Inflammatory macrophage treated with lipopolysaccharide for 1 hour (primary cell): ENCODE measurements around the gene UBA6.
"Not testable (repeated sequence)": the region's sequence is repeated elsewhere in the genome, so short reads cannot be mapped to it uniquely, and the experiment has no call there.

Source experiments
- DNase-seq, 2 donors: peaks; one replicate each; pipeline ENCODE4 v3.0.0-alpha.2; 2020 to 2022

UBA6 gene

DNA sequence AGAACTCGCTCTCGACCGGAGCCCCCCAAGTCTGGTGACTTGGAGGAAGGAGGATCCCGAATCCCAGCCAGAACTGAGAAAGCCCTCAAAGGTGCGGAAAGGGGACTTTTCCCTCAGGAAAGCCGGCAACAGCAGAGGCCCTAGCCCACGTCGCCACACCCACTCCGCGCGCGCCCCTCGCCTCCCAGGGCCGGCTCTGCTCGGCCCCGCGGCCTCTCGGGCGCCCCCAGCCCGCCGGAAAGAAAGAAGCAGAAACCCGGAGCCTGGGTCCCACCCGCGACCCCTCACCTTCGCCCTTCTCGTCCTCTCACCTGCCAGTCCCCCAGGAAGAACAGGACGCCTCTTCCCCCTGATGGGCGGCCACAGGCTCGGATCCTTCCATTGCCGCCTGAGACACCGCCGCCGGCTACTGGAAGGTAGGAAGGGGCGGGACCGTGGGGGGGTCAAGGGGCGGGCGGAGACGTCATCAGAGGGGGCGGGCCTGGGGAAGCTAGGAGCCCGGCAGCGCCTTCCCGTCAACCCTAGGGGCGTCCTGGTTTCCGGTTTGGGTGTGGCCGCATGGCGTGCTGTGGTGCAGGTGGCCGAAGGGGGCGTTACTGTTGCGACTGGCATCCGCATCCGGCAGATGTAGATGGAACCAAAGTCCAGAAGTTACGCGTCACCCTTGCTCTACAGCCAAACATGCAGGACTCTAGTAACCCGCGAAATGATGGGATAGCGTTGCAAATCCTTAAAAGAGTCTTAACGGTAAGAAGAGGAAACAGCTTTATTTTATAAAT is at the start of gene UBA6:
Gene UBA6 (minus strand): TSS at position 418 of the 779 bp plus-strand sequence. CDS start 36 bp downstream, at position 382.
- peak; percentile 96 for DNase-seq

DNA sequence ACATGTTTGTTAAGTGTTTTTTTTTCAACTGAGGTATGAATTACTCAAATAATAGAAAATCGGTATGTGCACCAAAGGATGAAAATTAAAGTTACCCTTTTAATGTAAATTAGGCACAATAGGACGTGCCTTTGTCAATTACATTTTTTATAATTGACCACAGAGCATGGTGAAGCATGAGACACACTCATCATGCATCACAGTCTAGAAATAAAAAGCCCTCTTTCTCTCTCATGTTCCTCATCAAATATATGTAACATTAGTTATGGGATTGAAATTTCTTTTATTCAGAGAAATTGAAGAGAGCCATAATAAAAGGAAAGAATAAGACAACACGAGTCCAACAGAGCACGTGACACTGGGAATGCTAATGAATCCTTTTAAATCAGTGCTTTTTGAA is 49.7 kb upstream of the UBA6 start:
- no peak for DNase-seq

DNA sequence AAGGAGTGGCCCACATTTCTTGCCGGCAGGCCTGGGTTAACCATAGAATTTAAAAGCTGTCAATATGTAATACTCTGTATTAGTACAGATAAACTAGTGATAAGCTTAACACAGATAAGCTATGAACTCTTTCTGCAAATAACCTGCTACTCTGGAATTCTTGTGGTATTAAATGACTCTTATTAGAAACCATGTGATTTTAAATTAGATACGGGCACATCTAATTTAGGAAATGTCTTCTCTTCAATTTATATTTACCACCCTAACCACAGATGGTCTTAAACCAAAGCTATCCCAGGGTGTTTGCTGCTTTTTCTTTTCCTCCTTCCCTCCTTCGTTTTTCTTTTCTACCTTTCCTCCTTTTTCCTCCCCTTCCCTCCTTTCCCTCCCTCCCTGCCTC is 48.3 kb upstream of the UBA6 start:
- DNase-seq, result no peak

DNA sequence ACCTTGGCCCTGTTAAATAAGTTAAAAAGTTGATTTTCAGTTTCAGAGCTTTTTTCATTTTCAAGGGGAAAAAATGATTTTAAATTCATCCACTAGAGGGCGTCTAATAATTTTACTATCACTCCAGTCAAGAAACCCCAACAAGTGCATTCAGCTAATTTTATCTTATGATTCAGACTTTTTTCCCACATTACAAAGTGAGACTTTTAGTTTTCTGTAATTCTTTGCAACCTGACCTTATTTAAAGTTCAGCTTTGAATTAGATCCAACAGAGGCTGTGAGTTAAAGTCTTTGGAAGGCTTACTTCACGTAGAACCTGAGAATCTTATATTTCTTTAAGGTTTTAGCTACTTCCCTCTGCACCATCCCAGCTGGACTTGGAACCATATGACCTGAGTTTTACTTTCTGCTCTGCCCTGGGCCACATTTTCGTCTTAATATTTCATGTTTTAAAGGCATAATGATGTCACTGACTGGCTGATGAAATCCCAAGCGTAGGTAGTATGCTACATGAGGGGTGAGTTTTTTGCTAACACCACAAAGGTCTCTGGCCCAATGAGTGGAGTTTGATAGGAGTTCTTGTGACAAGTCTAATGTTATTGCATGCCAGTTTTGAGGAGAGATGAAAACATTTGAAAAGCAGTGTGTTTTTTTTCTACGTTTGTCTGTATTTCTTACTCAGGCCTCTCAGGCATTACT is 46.0 kb upstream of the UBA6 start:
- DNase-seq, result peak; percentile 39 to 83

DNA sequence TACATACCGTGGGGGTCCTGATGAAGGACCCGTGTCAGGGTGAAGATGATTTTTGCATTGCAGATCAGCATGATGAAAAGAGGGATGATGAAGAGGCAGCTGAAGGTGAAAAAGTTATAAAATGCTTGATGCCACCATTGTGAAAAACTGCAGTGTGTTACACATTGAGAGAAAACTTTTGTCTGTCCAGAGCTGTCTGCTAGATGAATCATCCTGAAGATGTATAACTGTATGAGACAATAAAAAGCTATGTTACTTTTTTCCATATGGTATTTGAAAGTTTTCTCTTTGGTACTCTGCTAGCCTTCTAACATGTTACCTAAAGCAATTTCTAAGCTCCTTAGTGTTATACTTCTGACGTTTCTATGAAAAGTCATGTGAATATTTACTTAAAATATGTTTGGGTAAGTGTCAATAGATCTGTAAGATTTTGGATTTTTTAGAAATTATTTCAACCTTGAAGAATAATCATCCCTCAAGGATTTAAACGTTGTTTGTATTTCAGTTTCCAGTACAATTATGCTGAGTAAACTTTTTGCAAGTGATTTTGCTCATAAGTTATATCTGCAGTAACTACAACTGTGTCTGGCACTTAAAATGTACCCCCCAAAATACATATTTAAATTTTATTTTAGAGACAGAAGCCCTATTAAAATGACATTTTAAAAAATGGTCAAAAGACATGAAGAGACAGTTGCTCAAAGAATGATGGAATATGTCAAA is 43.8 kb upstream of the UBA6 start:
- no peak for DNase-seq

DNA sequence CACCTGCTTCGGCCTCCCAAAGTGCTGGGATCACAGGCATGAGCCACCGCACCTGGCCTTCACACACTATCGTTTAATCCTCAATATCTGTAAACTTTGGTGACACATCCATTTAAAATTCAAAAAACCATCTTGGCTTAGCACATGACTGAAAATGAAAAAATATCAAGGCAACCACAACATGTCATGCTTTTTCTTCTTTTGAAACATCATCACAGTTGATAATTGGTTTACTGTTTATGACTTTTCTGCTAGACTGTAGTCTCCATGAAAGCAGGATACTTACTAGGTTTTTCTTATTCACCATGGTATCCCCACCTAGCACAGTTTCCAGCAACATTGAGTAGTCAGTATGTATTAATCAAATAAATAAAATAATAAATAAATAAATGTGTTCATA is 42.2 kb upstream of the UBA6 start:
- DNase-seq, result no peak

DNA sequence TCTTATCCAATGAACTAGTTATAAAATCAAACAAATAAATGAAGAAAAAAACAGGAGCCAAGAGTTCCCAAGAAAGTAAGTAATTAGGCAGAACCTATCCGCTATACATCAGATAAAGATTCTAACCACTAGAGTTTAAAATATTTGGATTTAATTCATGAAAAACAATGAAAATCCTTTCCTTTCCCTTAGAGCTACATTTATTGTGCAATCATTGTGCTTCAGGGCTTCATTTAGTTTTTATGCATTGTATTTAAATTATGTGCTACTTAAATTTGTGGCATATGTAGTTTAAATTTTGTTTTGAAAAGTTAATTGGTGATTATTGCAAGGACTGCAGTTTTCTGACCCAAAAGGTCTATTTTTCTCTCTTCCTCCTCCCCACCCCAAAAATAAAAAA is 35.3 kb upstream of the UBA6 start:
- DNase-seq, result no peak

DNA sequence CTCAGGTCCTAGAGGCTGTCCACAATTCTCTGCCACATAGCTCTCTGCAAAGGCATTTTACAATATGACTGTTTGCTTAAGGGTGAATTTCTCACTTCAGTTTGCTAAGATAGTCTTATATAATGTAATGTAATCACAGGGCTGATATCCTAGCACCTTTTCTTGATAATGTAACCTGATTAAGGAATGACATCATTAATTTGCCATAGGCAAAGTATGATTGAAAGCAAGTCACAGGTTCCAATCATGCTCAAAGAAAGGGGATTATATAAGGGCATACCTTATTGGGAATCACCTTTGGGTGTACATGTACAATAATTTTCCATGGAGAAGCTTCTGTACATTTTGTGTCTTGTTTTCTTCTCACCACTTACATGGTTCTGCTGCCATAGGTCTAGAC is 34.4 kb upstream of the UBA6 start:
- DNase-seq, result no peak

- DNase-seq, result not testable (repeated sequence)
Measured at GRCh38 chr4:67730511-67730910, 29.6 kb upstream of the UBA6 start.

- DNase-seq, result peak; percentile 27 to 50
Measured at GRCh38 chr4:67727124-67727850, 26.3 kb upstream of the UBA6 start.

DNA sequence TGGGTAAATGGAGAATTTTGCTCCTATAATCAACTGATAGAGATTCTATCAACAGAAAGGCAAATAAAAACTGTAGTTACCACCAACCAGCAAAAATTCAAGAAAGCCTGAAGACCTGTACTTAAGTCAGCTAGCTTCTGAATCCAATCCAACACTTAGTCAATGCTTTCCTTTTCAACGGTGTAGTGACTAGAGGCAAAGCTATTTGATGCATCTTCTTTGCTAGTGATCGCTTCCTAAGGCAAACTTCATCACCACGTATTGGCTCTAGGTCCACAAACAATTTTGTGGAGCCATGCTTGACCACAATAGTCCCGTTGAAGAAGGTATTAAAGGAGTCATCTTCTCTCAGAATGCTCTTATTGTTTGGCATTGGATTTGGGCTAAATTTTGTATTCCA is 25.0 kb upstream of the UBA6 start:
- DNase-seq, result no peak

- no peak for DNase-seq
Measured at GRCh38 chr4:67725132-67725531, 24.2 kb upstream of the UBA6 start.

DNA sequence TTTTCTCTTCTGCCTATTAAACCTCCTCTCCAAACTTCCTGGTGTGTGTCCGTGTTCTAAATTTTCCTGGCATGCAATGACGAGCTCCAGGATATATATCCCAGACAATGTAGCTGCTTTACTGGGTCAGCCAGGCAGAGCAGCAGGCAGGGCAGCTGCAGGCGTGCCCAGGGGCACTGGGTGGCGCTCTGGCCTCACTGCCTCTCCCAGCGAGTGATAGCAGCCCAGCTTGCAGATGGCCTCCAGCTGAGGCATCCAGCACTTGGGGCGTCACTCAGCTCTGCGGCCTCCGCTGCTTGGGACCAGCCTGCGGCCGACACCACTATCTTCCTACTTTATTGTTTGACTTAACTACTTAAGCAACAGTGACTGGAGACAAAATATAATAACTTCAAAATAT is 23.0 kb upstream of the UBA6 start:
- no peak for DNase-seq

- no peak for DNase-seq
Measured at GRCh38 chr4:67723341-67723740, 22.4 kb upstream of the UBA6 start.

- no peak for DNase-seq
Measured at GRCh38 chr4:67721770-67722597, 21.0 kb upstream of the UBA6 start.

GRCh38 chr4:67721315-67721769 is 20.4 kb upstream of the UBA6 start:
- no peak for DNase-seq

DNA sequence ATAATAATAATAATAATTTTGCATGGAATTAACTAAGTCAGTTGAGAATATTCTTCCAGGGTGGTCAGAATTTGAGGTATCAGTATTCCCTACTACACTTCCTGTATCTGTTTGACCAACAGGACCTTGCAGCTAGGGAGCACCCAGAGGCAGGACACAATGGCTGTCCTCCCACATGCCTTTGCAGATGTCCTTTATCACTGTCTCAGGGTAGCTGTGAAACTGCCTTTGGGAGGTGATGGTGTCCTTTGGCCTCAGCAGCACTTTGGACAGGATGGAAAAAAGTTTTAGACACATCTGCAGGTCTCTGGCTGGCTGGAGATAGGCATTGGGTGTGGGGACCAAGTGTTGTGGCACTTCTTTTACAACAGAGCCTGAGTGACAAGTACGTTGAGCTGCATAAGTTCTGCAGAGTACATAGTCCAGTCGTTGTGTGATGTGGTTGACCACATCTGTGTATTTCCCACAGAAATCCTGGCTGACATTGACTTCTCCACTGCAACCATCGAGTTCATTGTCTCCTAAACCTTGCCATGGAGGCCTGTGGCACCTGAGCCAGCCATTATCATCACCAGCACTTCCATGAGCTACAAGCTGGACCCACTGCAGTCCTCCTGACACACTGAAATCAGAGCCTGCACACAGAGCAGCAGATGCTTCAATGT is 19.1 kb upstream of the UBA6 start:
- DNase-seq, result no peak

- DNase-seq, result no peak
Measured at GRCh38 chr4:67718848-67719247, 17.9 kb upstream of the UBA6 start.

DNA sequence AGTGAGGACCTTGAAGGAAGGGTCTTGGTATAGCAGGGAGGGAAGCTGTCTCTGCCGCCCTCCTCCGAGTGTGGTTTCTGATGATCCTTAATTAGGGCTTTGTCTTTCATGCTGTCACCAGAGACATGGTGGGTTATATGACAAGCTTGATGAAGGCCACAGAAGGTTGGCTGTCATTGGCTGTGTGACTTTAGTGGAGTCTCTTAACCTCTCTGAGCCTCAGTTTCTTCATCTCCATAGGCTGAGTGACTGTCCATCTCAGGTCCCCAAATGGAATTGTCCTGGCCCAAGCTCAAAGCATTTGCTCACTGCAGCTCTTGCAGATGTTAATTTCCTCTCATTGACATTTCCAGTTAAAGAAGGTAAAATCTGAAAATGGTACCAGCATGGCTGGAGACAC is 16.6 kb upstream of the UBA6 start:
- DNase-seq, result no peak

DNA sequence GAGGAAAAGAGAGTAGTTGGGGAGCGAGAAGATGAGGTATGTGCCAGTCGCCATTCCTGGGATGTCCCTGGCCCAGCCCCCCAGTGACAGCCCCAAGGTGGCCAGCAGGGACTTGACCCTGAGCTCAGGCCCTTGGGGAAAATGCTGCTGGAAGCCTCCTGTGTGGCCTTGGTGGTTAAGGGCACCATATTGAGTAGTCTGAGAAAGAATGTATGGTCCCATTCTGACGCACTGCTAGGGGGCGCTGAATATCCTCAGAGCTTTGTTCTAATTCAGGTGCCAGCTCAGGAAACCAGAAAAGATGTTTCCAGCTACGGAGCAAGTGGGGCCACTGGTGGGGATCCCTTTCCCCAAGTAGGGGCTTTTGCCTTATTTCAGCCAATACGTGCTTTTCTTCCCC is 14.0 kb upstream of the UBA6 start:
- no peak for DNase-seq

GRCh38 chr4:67714248-67714583 is 13.3 kb upstream of the UBA6 start:
- DNase-seq, result peak in 1 of 2 donors; percentile 28
